OCI-LY7 (cell line): Measurements from ENCODE around the gene FASLG. TPM values are rescaled to one million over a fixed set of nuclear protein-coding genes. Genes with fewer than 3 reads are reported as not detected.

Source experiments
- BruUV-seq: library from RNA; stranded (reverse); fragments of 400-500 nt; replicated peaks from 2 replicates; lab custom pipeline; 2021; lab: Mats Ljungman, UMichigan
- CTCF ChIA-PET: fragments of 300-600 bp; sonication (Branson Sonifier 250); formaldehyde crosslinking; loops from one replicate; lab custom pipeline; 2022; ENCODE audit warnings: antibody characterized with exemption; ENCODE audit not compliant: unreplicated experiment; lab: Charles Lee
- POLR2A ChIA-PET: fragments of 300-600 bp; sonication (Branson Sonifier 250); formaldehyde crosslinking; loops from one replicate; lab custom pipeline; 2022; ENCODE audit warnings: antibody characterized with exemption; lab: Charles Lee
- DNase-seq: peaks from one replicate; pipeline ENCODE4 v3.0.0-alpha.2; 2015; ENCODE audit warnings: low spot score
- H2AFZ ChIP-seq: fragments of 200-600 bp; sonication (generic), shearing (Covaris generic); 2 replicates; pipeline ENCODE4 v1.6.1; 2014; ENCODE audit warnings: mild to moderate bottlenecking, antibody characterized with exemption, low read length, moderate library complexity
- H3K27ac ChIP-seq: fragments of 200-600 bp; sonication (generic); 2 replicates; pipeline ENCODE4 v1.5.1; 2014; ENCODE audit warnings: mixed run types, low read depth, mild to moderate bottlenecking, moderate library complexity, low read length, inconsistent platforms; ENCODE audit not compliant: poor library complexity, severe bottlenecking
- H3K36me3 ChIP-seq: fragments of 200-600 bp; sonication (generic); 2 replicates; pipeline ENCODE4 v1.6.1; 2014; ENCODE audit warnings: mild to moderate bottlenecking, antibody characterized with exemption, low read length, moderate library complexity, mixed read lengths; ENCODE audit not compliant: insufficient read depth
- H3K4me1 ChIP-seq: fragments of 200-600 bp; sonication (generic); 2 replicates; pipeline ENCODE4 v1.5.1; 2014; ENCODE audit warnings: mild to moderate bottlenecking, low read length; ENCODE audit not compliant: insufficient read depth, poor library complexity, severe bottlenecking
- H3K4me2 ChIP-seq: fragments of 200-600 bp; sonication (generic); 2 replicates; pipeline ENCODE4 v1.6.1; 2014; ENCODE audit warnings: mild to moderate bottlenecking, low read length
- H3K4me3 ChIP-seq: fragments of 200-600 bp; sonication (generic); 2 replicates; pipeline ENCODE4 v1.5.1; 2014; ENCODE audit warnings: mild to moderate bottlenecking, low read depth, low read length; ENCODE audit not compliant: poor library complexity, severe bottlenecking
- H3K79me2 ChIP-seq: fragments of 200-600 bp; sonication (generic); 2 replicates; pipeline ENCODE4 v1.6.1; 2016; ENCODE audit warnings: low read depth, mild to moderate bottlenecking, low read length, moderate library complexity, mixed read lengths; ENCODE audit not compliant: insufficient read depth
- H3K9me2 ChIP-seq: fragments of 200-600 bp; sonication (generic); 2 replicates; pipeline ENCODE4 v1.6.1; 2016; ENCODE audit warnings: mild to moderate bottlenecking, low read length, mixed read lengths; ENCODE audit not compliant: insufficient read depth
- H3K9me3 ChIP-seq: fragments of 200-600 bp; sonication (generic); 2 replicates; pipeline ENCODE4 v1.6.1; 2014; ENCODE audit warnings: mild to moderate bottlenecking, mixed run types, low read length, mixed read lengths
- H4K20me1 ChIP-seq: fragments of 200-600 bp; sonication (generic); 2 replicates; pipeline ENCODE4 v1.6.1; 2014; ENCODE audit warnings: mild to moderate bottlenecking, antibody characterized with exemption, low read length, moderate library complexity, mixed read lengths; ENCODE audit not compliant: insufficient read depth
- EZH2phosphoT487 ChIP-seq: fragments of 200-600 bp; sonication (generic); IDR thresholded peaks from 2 replicates; pipeline ENCODE4 v1.6.1; 2018; ENCODE audit warnings: low read depth, borderline replicate concordance, mild to moderate bottlenecking, mixed run types, antibody characterized with exemption, low read length, moderate library complexity, mixed read lengths
- intact Hi-C: fragments of 100-400 bp; cut with micrococcal nuclease; formaldehyde crosslinking; loops from one replicate; pipeline ENCODE4 v1.10.0; 2022; ENCODE audit not compliant: unreplicated experiment
- small RNA-seq: library from RNA; depleted of rRNA; stranded (forward); fragments of <200 nt; gene quantifications from one replicate; pipeline ENCODE3, GENCODE V24; 2014
- total RNA-seq, 2 experiments: library from RNA; depleted of rRNA in 1 of 2; stranded (reverse); fragments of >200 nt in 1 of 2; shearing (Covaris generic) in 1 of 2; gene quantifications; 2 replicates each; pipeline ENCODE4 v1.2.3, GENCODE V29; 2014 to 2022
- TF ChIP-seq, protein P1 (sequence below): fragments of 200-600 bp; sonication (generic); conservative IDR thresholded peaks from 2 replicates; pipeline ENCODE4 v1.5.1; 2014; ENCODE audit warnings: mild to moderate bottlenecking, antibody characterized with exemption, low read length, moderate library complexity, mixed read lengths

Gene FASLG
- total RNA-seq, 2 experiments from 2014 or later: not detected

DNA sequence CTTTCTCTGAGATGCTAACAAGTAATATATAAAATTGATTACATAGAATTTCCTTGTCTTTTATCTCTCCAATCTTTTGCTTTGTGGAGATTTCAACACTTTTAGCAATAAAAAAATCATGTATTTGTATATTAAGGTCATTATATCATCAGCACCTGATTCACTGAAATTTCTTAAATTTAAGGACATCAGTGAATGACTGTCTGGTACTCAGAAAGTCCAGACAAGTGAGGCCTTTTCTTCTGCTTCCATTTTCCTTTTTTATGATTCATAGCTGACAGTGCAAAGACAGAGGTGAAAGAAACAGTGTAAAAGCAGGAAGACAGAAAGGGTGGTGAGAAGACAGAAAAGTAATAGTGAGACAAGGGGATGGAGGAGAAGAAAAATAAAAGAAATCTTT, 54.6 kb downstream of the FASLG start:
- no peak overlapping the region for H3K4me2 ChIP-seq

More for the DNA sequence above, 54.6 kb downstream of the FASLG start:
- Histone ChIP-seq H3K27ac (no peak overlapping the region), H3K4me3 (no peak overlapping the region), H3K36me3 (no peaks in the 10 kb centered on the region), H3K4me1 (no peaks in the 10 kb centered on the region), H2AFZ (no peak overlapping the region), H3K9me3 (no peaks in the 10 kb centered on the region), H3K9me2 (no peaks in the 10 kb centered on the region), H4K20me1 (no peaks in the 10 kb centered on the region), H3K79me2 (no peaks in the 10 kb centered on the region)
- intact Hi-C loops: no loop called here
- POLR2A ChIA-PET: interaction anchor here (0.6 to 1.5 kb wide), 3 partner anchors 12 to 1069 kb away, joined by 3 to 4 read pairs (median 3); no protein-coding TSS in a partner anchor
- no TSS peak for BruUV-seq
- DNase-seq: no peak
- CTCF ChIA-PET: no interaction called here
- TF ChIP-seq, protein P1, sequence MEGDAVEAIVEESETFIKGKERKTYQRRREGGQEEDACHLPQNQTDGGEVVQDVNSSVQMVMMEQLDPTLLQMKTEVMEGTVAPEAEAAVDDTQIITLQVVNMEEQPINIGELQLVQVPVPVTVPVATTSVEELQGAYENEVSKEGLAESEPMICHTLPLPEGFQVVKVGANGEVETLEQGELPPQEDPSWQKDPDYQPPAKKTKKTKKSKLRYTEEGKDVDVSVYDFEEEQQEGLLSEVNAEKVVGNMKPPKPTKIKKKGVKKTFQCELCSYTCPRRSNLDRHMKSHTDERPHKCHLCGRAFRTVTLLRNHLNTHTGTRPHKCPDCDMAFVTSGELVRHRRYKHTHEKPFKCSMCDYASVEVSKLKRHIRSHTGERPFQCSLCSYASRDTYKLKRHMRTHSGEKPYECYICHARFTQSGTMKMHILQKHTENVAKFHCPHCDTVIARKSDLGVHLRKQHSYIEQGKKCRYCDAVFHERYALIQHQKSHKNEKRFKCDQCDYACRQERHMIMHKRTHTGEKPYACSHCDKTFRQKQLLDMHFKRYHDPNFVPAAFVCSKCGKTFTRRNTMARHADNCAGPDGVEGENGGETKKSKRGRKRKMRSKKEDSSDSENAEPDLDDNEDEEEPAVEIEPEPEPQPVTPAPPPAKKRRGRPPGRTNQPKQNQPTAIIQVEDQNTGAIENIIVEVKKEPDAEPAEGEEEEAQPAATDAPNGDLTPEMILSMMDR: no peak
- TF ChIP-seq EZH2phosphoT487: no peak

Small RNA genes within 50 kb of the gene (small RNA-seq; reads per million reads assigned to genes)
- gene RNU6-693P: not detected

Other genes with a start within 250 kb of the FASLG start
- gene C1orf105, start 238.4 kb upstream of the FASLG start, total RNA-seq (2014; rRNA removed; shearing (Covaris generic)): not detected in 2 replicates
- gene C1orf105, start 238.4 kb upstream of the FASLG start, total RNA-seq (2022): not detected in 2 replicates
- gene PIGC, start 215.0 kb upstream of the FASLG start, total RNA-seq (2014; rRNA removed; shearing (Covaris generic)): 14.7 and 15.4 TPM in 2 replicates
- gene PIGC, start 215.0 kb upstream of the FASLG start, total RNA-seq (2022): 17.1 and 18.4 TPM in 2 replicates
- gene SUCO, start 126.0 kb upstream of the FASLG start, total RNA-seq (2014; rRNA removed; shearing (Covaris generic)): 19.4 and 22.9 TPM in 2 replicates
- 42.3 and 45.0 TPM in 2 replicates for gene SUCO, start 126.0 kb upstream of the FASLG start, total RNA-seq (2022)